ENCODE measurements around the gene OR1S1. TPM values are rescaled to one million over a fixed set of nuclear protein-coding genes. Genes with fewer than 3 reads are reported as not detected.
"Not testable (repeated sequence)": the region's sequence is repeated elsewhere in the genome, so short reads cannot be mapped to it uniquely, and the experiment has no call there.

The OR1S1 gene
- total RNA-seq (not detected), total RNA-seq (0 to 0.07 (median 0) reads per million in 172 experiments)
- not detected for polyA plus RNA-seq (2013, experiment 1 of 2)
- not detected for polyA plus RNA-seq (2013, experiment 2 of 2)

- H3K4me1 ChIP-seq (ENCODE audit: insufficient read depth, low read length); DNase-seq; H3K4me3 Mint-ChIP-seq; H3K9me3 Mint-ChIP-seq; H3K9me3 ChIP-seq (ENCODE audit: control insufficient read depth in 1 of 2, insufficient read depth in 1 of 2, low read length in 2 of 2); H3K4me3 ChIP-seq (ENCODE audit: low read length); intact Hi-C loops (cut with DNase I, micrococcal nuclease); ATAC-seq (ENCODE audit: poor library complexity); H3K27ac Mint-ChIP-seq; H3K36me3 ChIP-seq (ENCODE audit: insufficient read depth, low read length); H3K27me3 ChIP-seq (ENCODE audit: control insufficient read depth in 1 of 2, insufficient read depth in 2 of 2, low read length in 2 of 2); POLR2A ChIA-PET; H3K27ac ChIP-seq (ENCODE audit: low read depth in 1 of 2, low read length in 2 of 2); H3K36me3 Mint-ChIP-seq (ENCODE audit: low read depth); CTCF ChIA-PET; H3K4me1 Mint-ChIP-seq (ENCODE audit: low read depth): not testable (repeated sequence)
- H3K27me3 Mint-ChIP-seq = peaks cover 17% of the 10 kb centered on the region
Measured at GRCh38 chr11:58212420-58212819, at the start of gene OR1S1. Gene OR1S1, plus strand, starts transcription at chr11:58212720.

GRCh38 chr11:58164389-58164788 lies 48.1 kb upstream of the OR1S1 start:
- H3K9me3 ChIP-seq (ENCODE audit: control insufficient read depth in 1 of 2, insufficient read depth in 1 of 2, low read length in 2 of 2) = no peaks in the 10 kb centered on the region
- intact Hi-C loops (cut with DNase I, micrococcal nuclease) = no loop called here

DNA sequence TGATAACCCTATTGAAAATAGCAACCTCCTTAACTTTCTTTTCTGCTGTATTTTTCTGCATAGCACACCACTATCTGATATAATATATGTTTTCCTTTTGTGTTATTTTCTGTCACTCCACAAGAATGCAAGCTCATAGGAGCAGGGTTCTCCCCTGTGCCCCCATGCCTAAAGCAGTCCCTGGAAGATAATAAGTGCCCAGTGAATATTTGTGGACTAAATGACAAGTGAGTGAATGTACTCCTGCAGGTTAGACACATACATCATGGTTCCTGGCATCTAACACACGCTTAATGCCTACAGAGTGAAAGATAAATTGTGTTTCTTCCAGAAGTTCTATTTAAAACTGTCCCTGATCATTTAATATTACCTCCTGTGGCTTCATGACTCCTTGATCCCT lies 47.5 kb upstream of the OR1S1 start:
- intact Hi-C loops (cut with DNase I, micrococcal nuclease) = no loop called here
- TF ChIP-seq, protein P1, sequence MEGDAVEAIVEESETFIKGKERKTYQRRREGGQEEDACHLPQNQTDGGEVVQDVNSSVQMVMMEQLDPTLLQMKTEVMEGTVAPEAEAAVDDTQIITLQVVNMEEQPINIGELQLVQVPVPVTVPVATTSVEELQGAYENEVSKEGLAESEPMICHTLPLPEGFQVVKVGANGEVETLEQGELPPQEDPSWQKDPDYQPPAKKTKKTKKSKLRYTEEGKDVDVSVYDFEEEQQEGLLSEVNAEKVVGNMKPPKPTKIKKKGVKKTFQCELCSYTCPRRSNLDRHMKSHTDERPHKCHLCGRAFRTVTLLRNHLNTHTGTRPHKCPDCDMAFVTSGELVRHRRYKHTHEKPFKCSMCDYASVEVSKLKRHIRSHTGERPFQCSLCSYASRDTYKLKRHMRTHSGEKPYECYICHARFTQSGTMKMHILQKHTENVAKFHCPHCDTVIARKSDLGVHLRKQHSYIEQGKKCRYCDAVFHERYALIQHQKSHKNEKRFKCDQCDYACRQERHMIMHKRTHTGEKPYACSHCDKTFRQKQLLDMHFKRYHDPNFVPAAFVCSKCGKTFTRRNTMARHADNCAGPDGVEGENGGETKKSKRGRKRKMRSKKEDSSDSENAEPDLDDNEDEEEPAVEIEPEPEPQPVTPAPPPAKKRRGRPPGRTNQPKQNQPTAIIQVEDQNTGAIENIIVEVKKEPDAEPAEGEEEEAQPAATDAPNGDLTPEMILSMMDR (IDR thresholded peaks at IDR 0.05) = no peak
- Histone ChIP-seq H3K4me3 (ENCODE audit: low read length) (no peak overlapping the region), H3K4me1 (ENCODE audit: insufficient read depth, low read length) (no peaks in the 10 kb centered on the region), H3K27me3 (ENCODE audit: control insufficient read depth in 1 of 2, insufficient read depth in 2 of 2, low read length in 2 of 2) (no peaks in the 10 kb centered on the region), H3K36me3 (ENCODE audit: insufficient read depth, low read length) (no peaks in the 10 kb centered on the region), H3K9me3 (ENCODE audit: control insufficient read depth in 1 of 2, insufficient read depth in 1 of 2, low read length in 2 of 2) (no peaks in the 10 kb centered on the region), H3K27ac (ENCODE audit: low read depth in 1 of 2, low read length in 2 of 2) (no peak overlapping the region)
- POLR2A ChIA-PET = no interaction called here
- peaks cover 13% of the 10 kb centered on the region for H3K27me3 Mint-ChIP-seq
- no peak overlapping the region for H3K4me3 Mint-ChIP-seq
- no peaks in the 10 kb centered on the region for H3K36me3 Mint-ChIP-seq (ENCODE audit: low read depth)
- ATAC-seq (ENCODE audit: poor library complexity) = no peak
- no peaks in the 10 kb centered on the region for H3K4me1 Mint-ChIP-seq (ENCODE audit: low read depth)
- H3K9me3 Mint-ChIP-seq = no peaks in the 10 kb centered on the region
- no peak for DNase-seq
- CTCF ChIA-PET = no interaction called here
- H3K27ac Mint-ChIP-seq = no peak overlapping the region

More at GRCh38 chr11:58164389-58164788, 48.1 kb upstream of the OR1S1 start:
- Mint-ChIP-seq H3K4me1 (ENCODE audit: low read depth) (no peaks in the 10 kb centered on the region), H3K9me3 (no peaks in the 10 kb centered on the region), H3K36me3 (ENCODE audit: low read depth) (no peaks in the 10 kb centered on the region), H3K27ac (no peak overlapping the region), H3K4me3 (no peak overlapping the region), H3K27me3 (peaks cover 13% of the 10 kb centered on the region)
- ChIA-PET POLR2A (no interaction called here), CTCF (no interaction called here)
- Histone ChIP-seq H3K4me1 (ENCODE audit: insufficient read depth, low read length) (no peaks in the 10 kb centered on the region), H3K4me3 (ENCODE audit: low read length) (no peak overlapping the region), H3K27me3 (ENCODE audit: control insufficient read depth in 1 of 2, insufficient read depth in 2 of 2, low read length in 2 of 2) (no peaks in the 10 kb centered on the region), H3K36me3 (ENCODE audit: insufficient read depth, low read length) (no peaks in the 10 kb centered on the region), H3K27ac (ENCODE audit: low read depth in 1 of 2, low read length in 2 of 2) (no peak overlapping the region)
- TF ChIP-seq, protein P1 (IDR thresholded peaks at IDR 0.05) = no peak
- DNase-seq (no peak), ATAC-seq (ENCODE audit: poor library complexity) (no peak)

- no peaks in the 10 kb centered on the region for H3K27me3 ChIP-seq (ENCODE audit: control insufficient read depth in 1 of 2, insufficient read depth in 2 of 2, low read length in 2 of 2)
- H3K4me3 ChIP-seq (ENCODE audit: low read length) = no peak overlapping the region
- POLR2A ChIA-PET = no interaction called here
- no peaks in the 10 kb centered on the region for H3K9me3 ChIP-seq (ENCODE audit: control insufficient read depth in 1 of 2, insufficient read depth in 1 of 2, low read length in 2 of 2)
- ATAC-seq (ENCODE audit: poor library complexity) (no peak), DNase-seq (no peak)
- no peaks in the 10 kb centered on the region for H3K36me3 ChIP-seq (ENCODE audit: insufficient read depth, low read length)
- TF ChIP-seq, protein P1 (IDR thresholded peaks at IDR 0.05) = no peak
- H3K36me3 Mint-ChIP-seq (ENCODE audit: low read depth) = no peaks in the 10 kb centered on the region
- CTCF ChIA-PET = no interaction called here
- no peaks in the 10 kb centered on the region for H3K9me3 Mint-ChIP-seq
- no peaks in the 10 kb centered on the region for H3K4me1 ChIP-seq (ENCODE audit: insufficient read depth, low read length)
- peaks cover 13% of the 10 kb centered on the region for H3K27me3 Mint-ChIP-seq
- intact Hi-C loops (cut with DNase I, micrococcal nuclease) = no loop called here
- H3K27ac ChIP-seq (ENCODE audit: low read depth in 1 of 2, low read length in 2 of 2) = no peak overlapping the region
- H3K4me1 Mint-ChIP-seq (ENCODE audit: low read depth) = no peaks in the 10 kb centered on the region
- no peak overlapping the region for H3K4me3 Mint-ChIP-seq
- H3K27ac Mint-ChIP-seq = no peak overlapping the region
Measured at GRCh38 chr11:58165504-58166106, 46.9 kb upstream of the OR1S1 start.
